Cardiac fibroblast (primary cell): ENCODE measurements around the gene CHRNA4.

Experiments used
- DNase-seq, 2 donors: peaks; one replicate each; pipeline versions ENCODE4 v3.0.0 to v3.0.0-alpha.2; 2010; ENCODE audit warnings: low read depth in 2 of 2
- H3K4me3 ChIP-seq, 2 donors: replicated peaks in 1 of 2; 1 replicate in 1 of 2; 2 replicates in 1 of 2; pipeline ENCODE4 v1.5.1; 2011; ENCODE audit warnings: low read depth in 2 of 2, low read length in 2 of 2, mild to moderate bottlenecking in 2 of 2, moderate library complexity in 1 of 2
- CTCF ChIP-seq: IDR thresholded peaks from one replicate; pipeline ENCODE4 v1.5.1; 2011; ENCODE audit warnings: low read depth, mild to moderate bottlenecking, low read length, inconsistent platforms

The CHRNA4 gene

GRCh38 chr20:63357921-63358905 is 2.9 kb downstream of the CHRNA4 start:
- TF ChIP-seq CTCF, result no peak
- no peak for DNase-seq
- no peak overlapping the region for H3K4me3 ChIP-seq

DNA sequence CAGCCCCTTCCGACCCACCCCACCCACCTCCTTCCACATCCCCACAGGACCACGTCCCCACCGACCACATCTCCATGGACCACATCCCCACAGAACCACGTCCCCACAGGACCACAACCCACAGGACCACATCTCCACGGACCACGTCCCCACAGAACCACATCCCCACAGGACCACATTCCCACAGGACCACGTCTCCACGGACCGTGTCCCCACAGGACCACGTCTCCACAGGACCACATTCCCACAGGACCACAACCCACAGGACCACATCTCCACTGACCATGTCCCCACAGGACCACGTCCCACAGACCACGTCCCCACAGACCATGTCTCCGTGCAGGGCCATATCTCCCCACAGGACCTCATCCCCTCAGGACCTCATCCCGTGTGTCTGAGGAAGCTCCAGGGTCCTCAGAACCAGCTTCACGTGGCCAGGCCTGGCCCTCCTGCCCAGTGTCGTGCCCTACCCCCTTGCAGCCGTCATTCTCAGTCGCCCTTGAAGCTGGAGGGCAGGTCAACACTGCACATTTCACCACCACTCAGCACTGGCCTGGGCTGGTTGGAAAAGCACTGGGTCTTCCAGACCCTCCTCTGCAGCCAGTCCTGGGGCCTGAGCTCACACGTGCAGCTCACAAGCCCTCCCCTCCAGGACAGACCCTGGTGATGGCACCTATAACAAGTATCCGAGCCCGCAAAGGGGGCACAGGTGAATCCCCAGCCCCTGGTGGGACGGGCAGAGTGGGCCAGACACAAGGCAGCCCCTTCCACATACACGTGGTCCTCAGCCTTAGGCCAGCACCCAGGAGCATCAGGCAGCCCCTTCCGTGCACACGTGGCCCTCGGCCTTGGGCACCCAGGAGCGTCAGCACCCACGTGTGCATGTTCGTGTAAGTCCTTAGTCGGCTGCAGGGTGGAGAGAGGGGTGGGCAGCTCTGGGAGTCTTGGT is 3.9 kb downstream of the CHRNA4 start:
- TF ChIP-seq CTCF, result no peak
- no peak for DNase-seq
- no peak overlapping the region for H3K4me3 ChIP-seq

DNA sequence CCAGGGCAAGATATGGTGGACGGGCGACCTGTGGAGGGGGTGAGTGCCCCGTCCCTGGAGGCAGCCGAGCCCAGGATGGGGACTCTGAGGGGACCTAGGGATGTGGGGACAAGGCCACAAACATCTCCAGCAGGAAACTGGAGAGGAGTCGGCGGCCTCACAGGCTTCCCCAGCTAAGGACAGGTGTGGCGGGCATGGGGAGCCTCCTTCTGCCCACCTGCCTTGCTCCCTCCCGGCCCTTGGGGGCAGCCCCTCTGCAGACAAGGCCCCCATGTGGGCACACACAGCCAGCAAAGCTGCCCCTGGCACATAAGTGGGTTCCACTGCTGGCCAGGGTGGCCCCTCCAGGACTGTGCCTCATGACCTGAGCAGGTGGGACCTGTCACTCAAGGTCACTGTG is 4.6 kb downstream of the CHRNA4 start:
- no peak for DNase-seq
- TF ChIP-seq CTCF, result no peak
- H3K4me3 ChIP-seq, result no peak overlapping the region

DNA sequence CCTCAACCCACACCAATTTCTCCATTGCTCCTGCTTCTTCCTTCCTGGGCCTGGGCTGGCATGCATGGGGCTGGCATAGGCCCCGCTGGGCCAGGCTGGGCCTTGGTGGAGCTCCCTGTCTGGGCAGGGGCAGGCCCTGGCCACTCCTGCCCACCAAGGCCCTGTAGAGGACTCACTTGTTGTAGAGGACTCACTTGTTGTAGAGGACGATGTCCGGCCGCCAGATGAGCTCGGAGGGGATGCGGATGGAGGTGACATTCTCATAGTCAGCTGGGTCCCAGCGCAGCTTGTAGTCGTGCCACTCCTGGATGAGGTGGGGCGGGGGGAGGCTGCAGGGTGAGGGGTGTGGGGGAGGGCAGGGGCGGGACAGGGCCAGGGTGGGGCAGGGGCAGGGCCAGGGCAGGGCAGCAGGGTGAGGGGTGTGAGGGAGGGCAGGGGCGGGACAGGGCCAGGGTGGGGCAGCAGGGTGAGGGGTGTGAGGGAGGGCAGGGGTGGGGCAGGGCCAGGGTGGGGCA is 5.3 kb downstream of the CHRNA4 start:
- H3K4me3 ChIP-seq, result no peak overlapping the region
- no peak for TF ChIP-seq CTCF
- no peak for DNase-seq

DNA sequence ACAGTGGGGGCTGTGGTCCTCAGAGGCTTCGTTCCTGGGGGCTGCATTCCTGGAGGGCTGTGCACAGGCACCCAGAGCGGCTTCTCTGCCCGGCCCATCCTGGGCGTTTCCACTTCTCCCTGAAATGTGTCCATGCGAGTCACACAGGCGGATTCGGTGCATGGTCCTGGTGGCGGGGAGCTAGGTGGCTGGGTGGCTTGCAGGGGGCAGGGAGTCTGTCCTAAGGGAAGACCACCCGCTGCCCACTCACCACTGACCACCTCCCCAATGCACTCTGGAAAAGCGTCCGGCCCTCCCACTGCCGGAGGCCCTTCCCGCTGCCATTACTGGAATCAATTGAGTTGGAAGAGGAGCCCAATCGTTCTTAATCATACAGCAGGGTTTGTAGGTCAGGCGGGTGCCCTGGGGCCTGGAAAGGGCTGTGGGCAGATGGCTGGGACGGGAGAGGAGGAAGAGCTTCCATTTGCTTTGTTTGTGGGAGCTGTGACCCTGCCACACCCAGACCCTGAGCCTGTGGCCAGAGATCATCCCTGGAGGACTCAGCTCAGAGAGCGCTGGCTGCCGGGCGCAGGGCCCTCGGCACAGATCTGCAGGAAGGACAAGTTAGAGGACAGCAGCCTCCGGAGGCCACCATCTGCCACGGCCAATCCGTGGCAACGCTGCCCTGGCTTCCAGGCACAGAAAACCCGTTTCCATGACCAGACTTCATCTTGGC is 6.4 kb downstream of the CHRNA4 start:
- no peak for DNase-seq
- no peak overlapping the region for H3K4me3 ChIP-seq
- no peak for TF ChIP-seq CTCF

DNA sequence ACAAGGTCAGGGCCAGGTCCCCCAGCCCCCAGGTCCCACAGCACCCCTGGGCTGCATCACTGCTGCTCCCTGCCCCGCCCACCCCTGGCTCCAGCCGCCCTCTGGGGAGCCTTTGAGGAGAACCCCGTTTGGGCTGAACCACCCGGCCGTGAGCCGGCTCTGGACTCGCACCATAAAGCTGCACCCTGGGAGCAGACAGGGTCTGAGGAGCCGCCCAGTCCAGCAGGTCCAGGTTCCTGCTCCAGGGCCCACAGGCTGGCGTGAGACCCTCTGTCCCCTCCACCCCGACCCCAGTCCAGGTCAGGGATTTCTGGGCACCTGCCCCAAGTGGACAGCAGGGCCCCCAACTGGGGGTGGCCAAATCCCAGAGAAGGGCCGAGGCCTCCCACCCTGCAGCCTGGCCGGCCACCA is 8.3 kb downstream of the CHRNA4 start:
- DNase-seq, result no peak
- no peak for TF ChIP-seq CTCF
- no peak overlapping the region for H3K4me3 ChIP-seq
